ENCODE data around the gene PALLD.

GRCh38 chr4:168776382-168776781 is 279.5 kb downstream of the PALLD start:
- TF ChIP-seq, protein P1, sequence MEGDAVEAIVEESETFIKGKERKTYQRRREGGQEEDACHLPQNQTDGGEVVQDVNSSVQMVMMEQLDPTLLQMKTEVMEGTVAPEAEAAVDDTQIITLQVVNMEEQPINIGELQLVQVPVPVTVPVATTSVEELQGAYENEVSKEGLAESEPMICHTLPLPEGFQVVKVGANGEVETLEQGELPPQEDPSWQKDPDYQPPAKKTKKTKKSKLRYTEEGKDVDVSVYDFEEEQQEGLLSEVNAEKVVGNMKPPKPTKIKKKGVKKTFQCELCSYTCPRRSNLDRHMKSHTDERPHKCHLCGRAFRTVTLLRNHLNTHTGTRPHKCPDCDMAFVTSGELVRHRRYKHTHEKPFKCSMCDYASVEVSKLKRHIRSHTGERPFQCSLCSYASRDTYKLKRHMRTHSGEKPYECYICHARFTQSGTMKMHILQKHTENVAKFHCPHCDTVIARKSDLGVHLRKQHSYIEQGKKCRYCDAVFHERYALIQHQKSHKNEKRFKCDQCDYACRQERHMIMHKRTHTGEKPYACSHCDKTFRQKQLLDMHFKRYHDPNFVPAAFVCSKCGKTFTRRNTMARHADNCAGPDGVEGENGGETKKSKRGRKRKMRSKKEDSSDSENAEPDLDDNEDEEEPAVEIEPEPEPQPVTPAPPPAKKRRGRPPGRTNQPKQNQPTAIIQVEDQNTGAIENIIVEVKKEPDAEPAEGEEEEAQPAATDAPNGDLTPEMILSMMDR (IDR thresholded peaks at IDR 0.05): no peak
- no peak for TF ChIP-seq POLR2A (IDR thresholded peaks at IDR 0.05)
